GM21825 (cell line): ENCODE results near the gene RILPL2.
A peak's percentile ranks its signal among the peaks of the same experiment; 100 is the strongest.
"Not testable (repeated sequence)": the region's sequence is repeated elsewhere in the genome, so short reads cannot be mapped to it uniquely, and the experiment has no call there.

ENCODE experiments used
- ATAC-seq: cut with Tn5 transposase; IDR thresholded peaks from one replicate; pipeline ENCODE4 v1.9.1; 2021; ENCODE audit warnings: mild to moderate bottlenecking, moderate library complexity; ENCODE audit not compliant: unreplicated experiment

The RILPL2 gene

GRCh38 chr12:123407269-123407668 lies 29.2 kb downstream of the RILPL2 start:
- not testable (repeated sequence) for ATAC-seq

GRCh38 chr12:123404581-123404980 lies 31.9 kb downstream of the RILPL2 start:
- no peak for ATAC-seq

GRCh38 chr12:123401753-123402683 lies 34.5 kb downstream of the RILPL2 start:
- ATAC-seq = no peak

GRCh38 chr12:123399255-123399617 lies 37.2 kb downstream of the RILPL2 start:
- no peak for ATAC-seq

GRCh38 chr12:123398550-123399254 lies 37.8 kb downstream of the RILPL2 start:
- no peak for ATAC-seq

- ATAC-seq = no peak
Measured at GRCh38 chr12:123398177-123398549, 38.3 kb downstream of the RILPL2 start.

- ATAC-seq = no peak
Measured at GRCh38 chr12:123397400-123397799, 39.1 kb downstream of the RILPL2 start.

GRCh38 chr12:123396954-123397353 lies 39.5 kb downstream of the RILPL2 start:
- no peak for ATAC-seq

- no peak for ATAC-seq
Measured at GRCh38 chr12:123396543-123396942, 39.9 kb downstream of the RILPL2 start.

GRCh38 chr12:123395236-123395635 lies 41.2 kb downstream of the RILPL2 start:
- no peak for ATAC-seq

- ATAC-seq = no peak
Measured at GRCh38 chr12:123393747-123394146, 42.7 kb downstream of the RILPL2 start.

- no peak for ATAC-seq
Measured at GRCh38 chr12:123391546-123392343, 44.7 kb downstream of the RILPL2 start.

GRCh38 chr12:123390498-123391426 lies 45.7 kb downstream of the RILPL2 start:
- ATAC-seq = no peak

- peak; percentile 15 for ATAC-seq
Measured at GRCh38 chr12:123389560-123390351, 46.7 kb downstream of the RILPL2 start.

GRCh38 chr12:123388951-123389559 lies 47.4 kb downstream of the RILPL2 start:
- ATAC-seq = peak; percentile 2

- peak; percentile 30 for ATAC-seq
Measured at GRCh38 chr12:123388177-123388950, 48.1 kb downstream of the RILPL2 start.

- ATAC-seq = no peak
Measured at GRCh38 chr12:123387508-123388176, 48.8 kb downstream of the RILPL2 start.

GRCh38 chr12:123385536-123385935 lies 50.9 kb downstream of the RILPL2 start:
- ATAC-seq = not testable (repeated sequence)
